ENCODE measurements around the gene CD34. TPM values are rescaled to one million over a fixed set of nuclear protein-coding genes. Genes with fewer than 3 reads are reported as not detected.
"Not testable (repeated sequence)": the region's sequence is repeated elsewhere in the genome, so short reads cannot be mapped to it uniquely, and the experiment has no call there.

CD34 gene
- total RNA-seq, 1 donor from 2014 or later: not detected

GRCh38 chr1:207933205-207933800 is 22.4 kb upstream of the CD34 start:
- Mint-ChIP-seq H3K4me3 (ENCODE audit: unreplicated experiment) (no peak overlapping the region), H3K4me1 (ENCODE audit: unreplicated experiment) (peaks cover 14% of the 10 kb centered on the region), H3K27me3 (ENCODE audit: unreplicated experiment) (no peaks in the 10 kb centered on the region), H3K27ac (ENCODE audit: unreplicated experiment) (no peak overlapping the region), H3K36me3 (ENCODE audit: unreplicated experiment) (no peaks in the 10 kb centered on the region), H3K9me3 (ENCODE audit: unreplicated experiment) (peaks cover 10% of the 10 kb centered on the region)
- no peak for TF ChIP-seq CTCF (IDR thresholded peaks at IDR 0.05)
- no peak for DNase-seq (ENCODE audit: extremely low spot score, unreplicated experiment)

- DNase-seq (ENCODE audit: extremely low spot score, unreplicated experiment): no peak
- H3K4me1 Mint-ChIP-seq (ENCODE audit: unreplicated experiment): peaks cover 8% of the 10 kb centered on the region
- H3K36me3 Mint-ChIP-seq (ENCODE audit: unreplicated experiment): no peaks in the 10 kb centered on the region
- no peak overlapping the region for H3K27ac Mint-ChIP-seq (ENCODE audit: unreplicated experiment)
- H3K4me3 Mint-ChIP-seq (ENCODE audit: unreplicated experiment): no peak overlapping the region
- H3K27me3 Mint-ChIP-seq (ENCODE audit: unreplicated experiment): peaks cover 4% of the 10 kb centered on the region
- no peak for TF ChIP-seq CTCF (IDR thresholded peaks at IDR 0.05)
- peaks cover 10% of the 10 kb centered on the region for H3K9me3 Mint-ChIP-seq (ENCODE audit: unreplicated experiment)
Observed at GRCh38 chr1:207926984-207927383, 16.1 kb upstream of the CD34 start.

- H3K27me3 Mint-ChIP-seq (ENCODE audit: unreplicated experiment); H3K4me3 Mint-ChIP-seq (ENCODE audit: unreplicated experiment); H3K4me1 Mint-ChIP-seq (ENCODE audit: unreplicated experiment); DNase-seq (ENCODE audit: extremely low spot score, unreplicated experiment); H3K27ac Mint-ChIP-seq (ENCODE audit: unreplicated experiment); H3K36me3 Mint-ChIP-seq (ENCODE audit: unreplicated experiment): not testable (repeated sequence)
- H3K9me3 Mint-ChIP-seq (ENCODE audit: unreplicated experiment): peaks cover 10% of the 10 kb centered on the region
Observed at GRCh38 chr1:207925969-207926368, 15.0 kb upstream of the CD34 start.

- peak overlapping the region; percentile 81 for H3K27ac Mint-ChIP-seq (ENCODE audit: unreplicated experiment)
- H3K9me3 Mint-ChIP-seq (ENCODE audit: unreplicated experiment): peaks cover 5% of the 10 kb centered on the region
- H3K4me1 Mint-ChIP-seq (ENCODE audit: unreplicated experiment): peaks cover 8% of the 10 kb centered on the region
- H3K4me3 Mint-ChIP-seq (ENCODE audit: unreplicated experiment): no peak overlapping the region
- H3K36me3 Mint-ChIP-seq (ENCODE audit: unreplicated experiment): no peaks in the 10 kb centered on the region
- DNase-seq (ENCODE audit: extremely low spot score, unreplicated experiment): no peak
- no peak for TF ChIP-seq CTCF (IDR thresholded peaks at IDR 0.05)
- peaks cover 17% of the 10 kb centered on the region for H3K27me3 Mint-ChIP-seq (ENCODE audit: unreplicated experiment)
Observed at GRCh38 chr1:207925210-207925609, 14.3 kb upstream of the CD34 start.

- Mint-ChIP-seq H3K4me3 (ENCODE audit: unreplicated experiment) (no peak overlapping the region), H3K4me1 (ENCODE audit: unreplicated experiment) (peaks cover 8% of the 10 kb centered on the region), H3K27ac (ENCODE audit: unreplicated experiment) (no peak overlapping the region), H3K27me3 (ENCODE audit: unreplicated experiment) (peaks cover 26% of the 10 kb centered on the region), H3K36me3 (ENCODE audit: unreplicated experiment) (no peaks in the 10 kb centered on the region), H3K9me3 (ENCODE audit: unreplicated experiment) (no peaks in the 10 kb centered on the region)
- DNase-seq (ENCODE audit: extremely low spot score, unreplicated experiment): no peak
- TF ChIP-seq CTCF (IDR thresholded peaks at IDR 0.05): no peak
Observed at GRCh38 chr1:207923561-207923960, 12.6 kb upstream of the CD34 start.

GRCh38 chr1:207923121-207923520 is 12.2 kb upstream of the CD34 start:
- peaks cover 8% of the 10 kb centered on the region for H3K4me1 Mint-ChIP-seq (ENCODE audit: unreplicated experiment)
- no peak for DNase-seq (ENCODE audit: extremely low spot score, unreplicated experiment)
- H3K27ac Mint-ChIP-seq (ENCODE audit: unreplicated experiment): no peak overlapping the region

More at GRCh38 chr1:207923121-207923520, 12.2 kb upstream of the CD34 start:
- Mint-ChIP-seq H3K27me3 (ENCODE audit: unreplicated experiment) (peaks cover 26% of the 10 kb centered on the region), H3K9me3 (ENCODE audit: unreplicated experiment) (no peaks in the 10 kb centered on the region), H3K4me3 (ENCODE audit: unreplicated experiment) (no peak overlapping the region), H3K36me3 (ENCODE audit: unreplicated experiment) (no peaks in the 10 kb centered on the region)
- no peak for TF ChIP-seq CTCF (IDR thresholded peaks at IDR 0.05)

Data from osteocyte (in vitro differentiated cells).